Neural cell (in vitro differentiated cells): Measurements from ENCODE around the gene TSPAN3. TPM values are rescaled to one million over a fixed set of nuclear protein-coding genes. Genes with fewer than 3 reads are reported as not detected.

Experiments used
- H2AFZ ChIP-seq: fragments of 200-600, 300-800 bp; sonication (generic), shearing (Covaris generic); 2 replicates; pipeline ENCODE4 v1.6.0; 2014; ENCODE audit warnings: low read depth, mild to moderate bottlenecking, antibody characterized with exemption, low read length, moderate library complexity
- H3F3A ChIP-seq: fragments of 200-600 bp; shearing (Covaris generic); 2 replicates; pipeline ENCODE4 v1.6.1; 2016; ENCODE audit warnings: mild to moderate bottlenecking, moderate library complexity, mixed read lengths, antibody characterized with exemption, low read length; ENCODE audit not compliant: insufficient read depth, poor library complexity, severe bottlenecking
- H3K27ac ChIP-seq: fragments of 200-600, 300-800 bp; sonication (generic), shearing (Covaris generic); 2 replicates; pipeline ENCODE4 v1.5.1; 2014; ENCODE audit warnings: mild to moderate bottlenecking, low read length, moderate library complexity
- H3K27me3 ChIP-seq: fragments of 300-800, 200-600 bp; sonication (generic), shearing (Covaris generic); 2 replicates; pipeline ENCODE4 v1.6.0; 2014; ENCODE audit warnings: mild to moderate bottlenecking, low read depth, low read length, moderate library complexity; ENCODE audit not compliant: insufficient read depth
- H3K36me3 ChIP-seq: fragments of 300-800, 200-600 bp; sonication (generic), shearing (Covaris generic); 2 replicates; pipeline ENCODE4 v1.5.1; 2014; ENCODE audit warnings: mild to moderate bottlenecking, antibody characterized with exemption, low read length, moderate library complexity; ENCODE audit not compliant: insufficient read depth
- H3K4me2 ChIP-seq: fragments of 300-800, 200-600 bp; sonication (generic), shearing (Covaris generic); 2 replicates; pipeline ENCODE4 v1.6.0; 2014; ENCODE audit warnings: mild to moderate bottlenecking, low read length
- H3K4me3 ChIP-seq: fragments of 300-800, 200-600 bp; sonication (generic), shearing (Covaris generic); 2 replicates; pipeline ENCODE4 v1.5.1; 2014; ENCODE audit warnings: mild to moderate bottlenecking, low read length, moderate library complexity
- H3K79me2 ChIP-seq: fragments of 200-600 bp; shearing (Covaris generic); replicated peaks from 2 replicates; pipeline ENCODE4 v1.6.0; 2014; ENCODE audit warnings: mild to moderate bottlenecking, low read length, moderate library complexity; ENCODE audit not compliant: insufficient read depth
- H3K9ac ChIP-seq: fragments of 300-800, 200-600 bp; sonication (generic), shearing (Covaris generic); 2 replicates; pipeline ENCODE4 v1.6.1; 2016; ENCODE audit warnings: mild to moderate bottlenecking, low read length, mixed read lengths
- H3K9me2 ChIP-seq: fragments of 200-600 bp; shearing (Covaris generic); 2 replicates; pipeline ENCODE4 v1.6.1; 2016; ENCODE audit warnings: mild to moderate bottlenecking, low read length, mixed read lengths; ENCODE audit not compliant: insufficient read depth
- H3K9me3 ChIP-seq: fragments of 200-600, 300-800 bp; sonication (generic), shearing (Covaris generic); 2 replicates; pipeline ENCODE4 v1.6.1; 2016; ENCODE audit warnings: mild to moderate bottlenecking, mixed run types, low read length, moderate library complexity, mixed read lengths
- H4K20me1 ChIP-seq: fragments of 200-600 bp; shearing (Covaris generic); 2 replicates; pipeline ENCODE4 v1.6.1; 2016; ENCODE audit warnings: mild to moderate bottlenecking, mixed run types; ENCODE audit not compliant: insufficient read depth
- EP300 ChIP-seq: fragments of 450-650 bp; conservative IDR thresholded peaks from 2 replicates; pipeline ENCODE4 v1.6.1; 2014; ENCODE audit warnings: antibody characterized with exemption, mild to moderate bottlenecking, moderate library complexity; ENCODE audit not compliant: poor library complexity, severe bottlenecking
- EZH2 ChIP-seq: fragments of 200-600, 300-800 bp; shearing (Covaris generic), sonication (generic); IDR thresholded peaks from 2 replicates; pipeline ENCODE4 v1.6.1; 2014; ENCODE audit warnings: antibody characterized with exemption, low read length, borderline replicate concordance, mild to moderate bottlenecking; ENCODE audit not compliant: insufficient read depth, poor library complexity, severe bottlenecking
- MXI1 ChIP-seq: fragments of 450-650 bp; conservative IDR thresholded peaks from 2 replicates; pipeline ENCODE4 v1.6.1; 2014; ENCODE audit warnings: antibody characterized with exemption, mild to moderate bottlenecking; ENCODE audit not compliant: poor library complexity, severe bottlenecking
- POLR2AphosphoS5 ChIP-seq: IDR thresholded peaks from 2 replicates; pipeline ENCODE4 v1.6.1; 2012
- RAD21 ChIP-seq: fragments of 450-650 bp; conservative IDR thresholded peaks from 2 replicates; pipeline ENCODE4 v1.6.1; 2014; ENCODE audit warnings: antibody characterized with exemption, mild to moderate bottlenecking, moderate library complexity
- SMC3 ChIP-seq: fragments of 450-650 bp; conservative IDR thresholded peaks from 2 replicates; pipeline ENCODE4 v1.6.1; 2014; ENCODE audit warnings: antibody characterized with exemption, mild to moderate bottlenecking, moderate library complexity; ENCODE audit not compliant: poor library complexity
- polyA plus RNA-seq: library from polyadenylated mRNA; depleted of rRNA; stranded (reverse); fragments of >200 nt; gene quantifications from 2 replicates; pipeline ENCODE4 v1.2.3, GENCODE V29; 2014
- TF ChIP-seq, protein P1 (sequence below): fragments of 450-650 bp; IDR thresholded peaks from 2 replicates; pipeline ENCODE4 v1.5.1; 2014; ENCODE audit warnings: antibody characterized with exemption, mild to moderate bottlenecking, moderate library complexity; ENCODE audit not compliant: poor library complexity, severe bottlenecking
- TF ChIP-seq, protein P2 (sequence below): IDR thresholded peaks from 2 replicates; pipeline ENCODE4 v1.6.1; 2012; ENCODE audit warnings: borderline replicate concordance

The TSPAN3 gene
- polyA plus RNA-seq, 1 donor from 2014 or later = 815 TPM

DNA sequence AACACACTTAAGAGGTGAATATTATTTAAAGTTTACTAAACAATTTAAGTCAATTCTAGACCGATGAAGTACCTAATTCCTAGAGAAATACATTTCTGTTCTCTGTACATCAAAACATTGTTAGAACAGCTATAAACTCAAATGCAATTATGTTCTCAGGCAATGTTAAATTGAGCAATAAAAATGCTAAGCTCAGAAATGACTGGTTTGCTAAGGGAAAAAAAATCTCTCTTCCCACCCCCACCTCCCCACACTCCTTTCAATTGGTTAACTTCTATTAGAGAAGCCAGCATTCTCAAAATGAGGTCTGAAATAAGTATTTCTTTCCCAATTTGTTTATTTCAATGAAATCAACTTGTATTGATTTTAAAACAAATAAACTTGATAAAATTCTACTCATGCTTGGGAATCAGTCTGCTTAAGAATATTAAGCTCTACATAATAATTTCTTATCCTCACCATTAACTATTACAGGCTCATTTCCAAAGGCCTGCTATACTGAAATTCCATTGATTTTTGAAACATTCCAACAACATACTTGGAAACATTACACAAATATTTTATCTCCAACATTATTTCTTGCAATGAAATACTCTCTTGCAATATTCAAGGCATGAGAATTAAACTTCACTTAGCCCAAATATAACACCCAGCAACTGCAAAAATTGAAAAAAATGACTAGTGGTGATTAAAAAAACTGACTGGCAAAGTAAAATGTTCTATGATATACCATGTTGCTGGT is 22.6 kb downstream of the TSPAN3 start:
- Histone ChIP-seq H3K36me3 (peaks cover 17% of the 10 kb centered on the region), H3F3A (no peaks in the 10 kb centered on the region), H3K27ac (no peak overlapping the region), H3K27me3 (no peaks in the 10 kb centered on the region), H3K79me2 (no peaks in the 10 kb centered on the region), H2AFZ (no peak overlapping the region), H3K4me2 (no peak overlapping the region), H4K20me1 (no peaks in the 10 kb centered on the region), H3K9me2 (no peaks in the 10 kb centered on the region), H3K9me3 (no peaks in the 10 kb centered on the region), H3K9ac (no peak overlapping the region), H3K4me3 (no peak overlapping the region)
- TF ChIP-seq, protein P1, sequence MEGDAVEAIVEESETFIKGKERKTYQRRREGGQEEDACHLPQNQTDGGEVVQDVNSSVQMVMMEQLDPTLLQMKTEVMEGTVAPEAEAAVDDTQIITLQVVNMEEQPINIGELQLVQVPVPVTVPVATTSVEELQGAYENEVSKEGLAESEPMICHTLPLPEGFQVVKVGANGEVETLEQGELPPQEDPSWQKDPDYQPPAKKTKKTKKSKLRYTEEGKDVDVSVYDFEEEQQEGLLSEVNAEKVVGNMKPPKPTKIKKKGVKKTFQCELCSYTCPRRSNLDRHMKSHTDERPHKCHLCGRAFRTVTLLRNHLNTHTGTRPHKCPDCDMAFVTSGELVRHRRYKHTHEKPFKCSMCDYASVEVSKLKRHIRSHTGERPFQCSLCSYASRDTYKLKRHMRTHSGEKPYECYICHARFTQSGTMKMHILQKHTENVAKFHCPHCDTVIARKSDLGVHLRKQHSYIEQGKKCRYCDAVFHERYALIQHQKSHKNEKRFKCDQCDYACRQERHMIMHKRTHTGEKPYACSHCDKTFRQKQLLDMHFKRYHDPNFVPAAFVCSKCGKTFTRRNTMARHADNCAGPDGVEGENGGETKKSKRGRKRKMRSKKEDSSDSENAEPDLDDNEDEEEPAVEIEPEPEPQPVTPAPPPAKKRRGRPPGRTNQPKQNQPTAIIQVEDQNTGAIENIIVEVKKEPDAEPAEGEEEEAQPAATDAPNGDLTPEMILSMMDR = no peak
- TF ChIP-seq SMC3 = no peak
- no peak for TF ChIP-seq EP300
- TF ChIP-seq EZH2 = no peak
- no peak for TF ChIP-seq POLR2AphosphoS5
- TF ChIP-seq, protein P2, sequence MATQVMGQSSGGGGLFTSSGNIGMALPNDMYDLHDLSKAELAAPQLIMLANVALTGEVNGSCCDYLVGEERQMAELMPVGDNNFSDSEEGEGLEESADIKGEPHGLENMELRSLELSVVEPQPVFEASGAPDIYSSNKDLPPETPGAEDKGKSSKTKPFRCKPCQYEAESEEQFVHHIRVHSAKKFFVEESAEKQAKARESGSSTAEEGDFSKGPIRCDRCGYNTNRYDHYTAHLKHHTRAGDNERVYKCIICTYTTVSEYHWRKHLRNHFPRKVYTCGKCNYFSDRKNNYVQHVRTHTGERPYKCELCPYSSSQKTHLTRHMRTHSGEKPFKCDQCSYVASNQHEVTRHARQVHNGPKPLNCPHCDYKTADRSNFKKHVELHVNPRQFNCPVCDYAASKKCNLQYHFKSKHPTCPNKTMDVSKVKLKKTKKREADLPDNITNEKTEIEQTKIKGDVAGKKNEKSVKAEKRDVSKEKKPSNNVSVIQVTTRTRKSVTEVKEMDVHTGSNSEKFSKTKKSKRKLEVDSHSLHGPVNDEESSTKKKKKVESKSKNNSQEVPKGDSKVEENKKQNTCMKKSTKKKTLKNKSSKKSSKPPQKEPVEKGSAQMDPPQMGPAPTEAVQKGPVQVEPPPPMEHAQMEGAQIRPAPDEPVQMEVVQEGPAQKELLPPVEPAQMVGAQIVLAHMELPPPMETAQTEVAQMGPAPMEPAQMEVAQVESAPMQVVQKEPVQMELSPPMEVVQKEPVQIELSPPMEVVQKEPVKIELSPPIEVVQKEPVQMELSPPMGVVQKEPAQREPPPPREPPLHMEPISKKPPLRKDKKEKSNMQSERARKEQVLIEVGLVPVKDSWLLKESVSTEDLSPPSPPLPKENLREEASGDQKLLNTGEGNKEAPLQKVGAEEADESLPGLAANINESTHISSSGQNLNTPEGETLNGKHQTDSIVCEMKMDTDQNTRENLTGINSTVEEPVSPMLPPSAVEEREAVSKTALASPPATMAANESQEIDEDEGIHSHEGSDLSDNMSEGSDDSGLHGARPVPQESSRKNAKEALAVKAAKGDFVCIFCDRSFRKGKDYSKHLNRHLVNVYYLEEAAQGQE = no peak

DNA sequence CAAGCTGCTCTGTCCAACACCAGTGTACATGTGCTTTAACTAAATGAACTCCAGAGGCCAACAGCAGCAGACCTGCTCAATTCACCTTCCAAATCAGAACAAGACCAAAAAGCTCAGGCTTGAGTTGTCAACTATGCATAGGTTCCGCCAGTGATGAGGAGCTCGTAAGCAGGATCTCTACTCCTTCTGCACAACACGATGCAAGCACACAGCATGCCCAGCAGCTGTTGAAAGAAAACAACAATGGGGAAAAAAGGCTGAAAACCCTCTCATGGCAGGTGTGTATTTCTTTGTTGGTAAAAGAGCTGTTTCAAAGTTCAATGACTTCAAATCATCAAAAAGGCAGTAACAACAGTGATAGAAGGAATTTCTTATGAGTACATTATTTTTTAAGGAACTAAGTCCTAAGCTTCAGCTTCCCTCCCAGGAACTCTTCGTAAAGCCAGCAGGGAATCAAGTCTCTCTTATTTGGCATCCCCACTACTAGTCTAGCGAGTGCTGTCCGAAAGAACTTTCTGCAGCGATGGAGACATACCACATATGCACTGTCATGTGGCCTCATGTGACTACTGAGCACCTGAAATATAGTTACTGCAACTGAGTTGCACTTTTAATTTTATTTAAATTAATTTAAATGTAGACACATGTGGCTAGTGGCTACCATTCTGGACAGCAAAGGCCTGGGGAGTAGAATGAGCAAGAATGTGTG is 24.1 kb downstream of the TSPAN3 start:
- Histone ChIP-seq H4K20me1 (no peaks in the 10 kb centered on the region), H3K9ac (no peak overlapping the region), H3K9me2 (no peaks in the 10 kb centered on the region), H3K4me2 (no peak overlapping the region), H3K27me3 (no peaks in the 10 kb centered on the region), H3K36me3 (peaks cover 17% of the 10 kb centered on the region), H3F3A (no peaks in the 10 kb centered on the region), H2AFZ (no peak overlapping the region), H3K9me3 (no peaks in the 10 kb centered on the region), H3K4me3 (no peak overlapping the region), H3K79me2 (no peaks in the 10 kb centered on the region), H3K27ac (no peak overlapping the region)
- TF ChIP-seq RAD21 = no peak
- TF ChIP-seq, protein P2 = no peak
- TF ChIP-seq, protein P1 = no peak
- TF ChIP-seq MXI1 = no peak
